SK-N-SH treated with all-trans-retinoic acid at 6 μM for 48 hours (cell line): ENCODE results near the gene SLITRK5.

Experiments
- ATAC-seq: fragments of 200-7000 bp; cut with Tn5 transposase; 3 replicates; pipeline ENCODE4 v1.9.1; 2020; ENCODE audit warnings: mild to moderate bottlenecking, moderate library complexity
- ARNTL ChIP-seq: fragments of 450-650 bp; formaldehyde crosslinking; IDR thresholded peaks from 2 replicates; pipeline ENCODE4 v1.5.0; 2020; ENCODE audit warnings: low read depth, mild to moderate bottlenecking, moderate library complexity, borderline replicate concordance
- BACH2 ChIP-seq: fragments of 250-450 bp; sonication (Bioruptor Pico); IDR thresholded peaks from 2 replicates; pipeline ENCODE4 v1.9.0; 2021; ENCODE audit warnings: mild to moderate bottlenecking, borderline replicate concordance
- CSDC2 ChIP-seq: fragments of 250-450 bp; sonication (Bioruptor Pico); IDR thresholded peaks from 2 replicates; pipeline ENCODE4 v1.5.0; 2020; ENCODE audit warnings: mild to moderate bottlenecking, moderate library complexity
- ESRRG ChIP-seq: fragments of 250-450 bp; sonication (Bioruptor Pico); IDR thresholded peaks from 2 replicates; pipeline ENCODE4 v1.6.1; 2021; ENCODE audit warnings: mild to moderate bottlenecking
- GLIS3 ChIP-seq: fragments of 250-450 bp; sonication (Bioruptor Pico); IDR thresholded peaks from 2 replicates; pipeline ENCODE4 v1.5.0; 2020; ENCODE audit warnings: mild to moderate bottlenecking, moderate library complexity
- OSR1 ChIP-seq: fragments of 250-450 bp; sonication (Bioruptor Pico); IDR thresholded peaks from 2 replicates; pipeline ENCODE4 v1.8.0; 2022; ENCODE audit warnings: moderate library complexity, mild to moderate bottlenecking, inconsistent platforms
- PPARA ChIP-seq: fragments of 250-450 bp; sonication (Bioruptor Pico); IDR thresholded peaks from 2 replicates; pipeline ENCODE4 v1.5.0; 2020; ENCODE audit warnings: mild to moderate bottlenecking, borderline replicate concordance
- TOX ChIP-seq: fragments of 250-450 bp; sonication (Bioruptor Pico); IDR thresholded peaks from 2 replicates; pipeline ENCODE4 v1.8.0; 2021; ENCODE audit warnings: mild to moderate bottlenecking, moderate library complexity, borderline replicate concordance
- ZC3H10 ChIP-seq: fragments of 250-450 bp; sonication (Bioruptor Pico); IDR thresholded peaks from 2 replicates; pipeline ENCODE4 v1.5.1; 2021; ENCODE audit warnings: mild to moderate bottlenecking, moderate library complexity
- ZNF565 ChIP-seq: fragments of 450-650 bp; formaldehyde crosslinking; conservative IDR thresholded peaks from 2 replicates; pipeline ENCODE4 v1.5.0; 2020; ENCODE audit warnings: low read depth, mild to moderate bottlenecking, moderate library complexity
- TF ChIP-seq, protein P1 (sequence below): fragments of 250-450 bp; sonication (Bioruptor Pico); IDR thresholded peaks from 2 replicates; pipeline ENCODE4 v1.8.0; 2020; ENCODE audit warnings: mild to moderate bottlenecking, moderate library complexity, borderline replicate concordance
- TF ChIP-seq, protein P2 (sequence below): fragments of 250-450 bp; sonication (Bioruptor Pico); IDR thresholded peaks from 2 replicates; pipeline ENCODE4 v1.5.1; 2020; ENCODE audit warnings: low read depth, mild to moderate bottlenecking, moderate library complexity
- TF ChIP-seq, protein P3 (sequence below): fragments of 250-450 bp; sonication (Bioruptor Pico); IDR thresholded peaks from 2 replicates; pipeline ENCODE4 v1.5.1; 2021; ENCODE audit warnings: mild to moderate bottlenecking, moderate library complexity
- TF ChIP-seq, protein P4 (sequence below): fragments of 250-450 bp; sonication (Bioruptor Pico); IDR thresholded peaks from 2 replicates; pipeline ENCODE4 v1.5.0; 2020; ENCODE audit warnings: mild to moderate bottlenecking, moderate library complexity

SLITRK5 gene

DNA sequence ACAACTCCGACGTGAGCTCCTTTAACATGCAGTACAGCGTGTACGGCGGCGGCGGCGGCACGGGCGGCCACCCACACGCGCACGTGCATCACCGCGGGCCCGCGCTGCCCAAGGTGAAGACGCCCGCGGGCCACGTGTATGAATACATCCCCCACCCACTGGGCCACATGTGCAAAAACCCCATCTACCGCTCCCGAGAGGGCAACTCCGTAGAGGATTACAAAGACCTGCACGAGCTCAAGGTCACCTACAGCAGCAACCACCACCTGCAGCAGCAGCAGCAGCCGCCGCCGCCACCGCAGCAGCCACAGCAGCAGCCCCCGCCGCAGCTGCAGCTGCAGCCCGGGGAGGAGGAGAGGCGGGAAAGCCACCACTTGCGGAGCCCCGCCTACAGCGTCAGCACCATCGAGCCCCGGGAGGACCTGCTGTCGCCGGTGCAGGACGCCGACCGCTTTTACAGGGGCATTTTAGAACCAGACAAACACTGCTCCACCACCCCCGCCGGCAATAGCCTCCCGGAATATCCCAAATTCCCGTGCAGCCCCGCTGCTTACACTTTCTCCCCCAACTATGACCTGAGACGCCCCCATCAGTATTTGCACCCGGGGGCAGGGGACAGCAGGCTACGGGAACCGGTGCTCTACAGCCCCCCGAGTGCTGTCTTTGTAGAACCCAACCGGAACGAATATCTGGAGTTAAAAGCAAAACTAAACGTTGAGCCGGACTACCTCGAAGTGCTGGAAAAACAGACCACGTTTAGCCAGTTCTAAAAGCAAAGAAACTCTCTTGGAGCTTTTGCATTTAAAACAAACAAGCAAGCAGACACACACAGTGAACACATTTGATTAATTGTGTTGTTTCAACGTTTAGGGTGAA is 6.6 kb downstream of the SLITRK5 start:
- ATAC-seq = peak; percentile 45
- TF ChIP-seq ARNTL (CRISPR knock-in tag) (no peak), BACH2 (CRISPR knock-in tag) (no peak), ZNF565 (CRISPR knock-in tag) (no peak), PPARA (CRISPR knock-in tag) (no peak), ESRRG (no peak), ZC3H10 (CRISPR knock-in tag) (no peak), GLIS3 (CRISPR knock-in tag) (no peak), TOX (CRISPR knock-in tag) (no peak)
- TF ChIP-seq, protein P1, sequence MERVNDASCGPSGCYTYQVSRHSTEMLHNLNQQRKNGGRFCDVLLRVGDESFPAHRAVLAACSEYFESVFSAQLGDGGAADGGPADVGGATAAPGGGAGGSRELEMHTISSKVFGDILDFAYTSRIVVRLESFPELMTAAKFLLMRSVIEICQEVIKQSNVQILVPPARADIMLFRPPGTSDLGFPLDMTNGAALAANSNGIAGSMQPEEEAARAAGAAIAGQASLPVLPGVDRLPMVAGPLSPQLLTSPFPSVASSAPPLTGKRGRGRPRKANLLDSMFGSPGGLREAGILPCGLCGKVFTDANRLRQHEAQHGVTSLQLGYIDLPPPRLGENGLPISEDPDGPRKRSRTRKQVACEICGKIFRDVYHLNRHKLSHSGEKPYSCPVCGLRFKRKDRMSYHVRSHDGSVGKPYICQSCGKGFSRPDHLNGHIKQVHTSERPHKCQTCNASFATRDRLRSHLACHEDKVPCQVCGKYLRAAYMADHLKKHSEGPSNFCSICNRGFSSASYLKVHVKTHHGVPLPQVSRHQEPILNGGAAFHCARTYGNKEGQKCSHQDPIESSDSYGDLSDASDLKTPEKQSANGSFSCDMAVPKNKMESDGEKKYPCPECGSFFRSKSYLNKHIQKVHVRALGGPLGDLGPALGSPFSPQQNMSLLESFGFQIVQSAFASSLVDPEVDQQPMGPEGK = no peak
- TF ChIP-seq, protein P2, sequence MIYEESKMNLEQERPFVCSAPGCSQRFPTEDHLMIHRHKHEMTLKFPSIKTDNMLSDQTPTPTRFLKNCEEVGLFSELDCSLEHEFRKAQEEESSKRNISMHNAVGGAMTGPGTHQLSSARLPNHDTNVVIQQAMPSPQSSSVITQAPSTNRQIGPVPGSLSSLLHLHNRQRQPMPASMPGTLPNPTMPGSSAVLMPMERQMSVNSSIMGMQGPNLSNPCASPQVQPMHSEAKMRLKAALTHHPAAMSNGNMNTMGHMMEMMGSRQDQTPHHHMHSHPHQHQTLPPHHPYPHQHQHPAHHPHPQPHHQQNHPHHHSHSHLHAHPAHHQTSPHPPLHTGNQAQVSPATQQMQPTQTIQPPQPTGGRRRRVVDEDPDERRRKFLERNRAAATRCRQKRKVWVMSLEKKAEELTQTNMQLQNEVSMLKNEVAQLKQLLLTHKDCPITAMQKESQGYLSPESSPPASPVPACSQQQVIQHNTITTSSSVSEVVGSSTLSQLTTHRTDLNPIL (CRISPR knock-in tag) = no peak
- TF ChIP-seq, protein P3, sequence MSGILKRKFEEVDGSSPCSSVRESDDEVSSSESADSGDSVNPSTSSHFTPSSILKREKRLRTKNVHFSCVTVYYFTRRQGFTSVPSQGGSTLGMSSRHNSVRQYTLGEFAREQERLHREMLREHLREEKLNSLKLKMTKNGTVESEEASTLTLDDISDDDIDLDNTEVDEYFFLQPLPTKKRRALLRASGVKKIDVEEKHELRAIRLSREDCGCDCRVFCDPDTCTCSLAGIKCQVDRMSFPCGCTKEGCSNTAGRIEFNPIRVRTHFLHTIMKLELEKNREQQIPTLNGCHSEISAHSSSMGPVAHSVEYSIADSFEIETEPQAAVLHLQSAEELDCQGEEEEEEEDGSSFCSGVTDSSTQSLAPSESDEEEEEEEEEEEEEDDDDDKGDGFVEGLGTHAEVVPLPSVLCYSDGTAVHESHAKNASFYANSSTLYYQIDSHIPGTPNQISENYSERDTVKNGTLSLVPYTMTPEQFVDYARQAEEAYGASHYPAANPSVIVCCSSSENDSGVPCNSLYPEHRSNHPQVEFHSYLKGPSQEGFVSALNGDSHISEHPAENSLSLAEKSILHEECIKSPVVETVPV (CRISPR knock-in tag) = no peak
- TF ChIP-seq, protein P4, sequence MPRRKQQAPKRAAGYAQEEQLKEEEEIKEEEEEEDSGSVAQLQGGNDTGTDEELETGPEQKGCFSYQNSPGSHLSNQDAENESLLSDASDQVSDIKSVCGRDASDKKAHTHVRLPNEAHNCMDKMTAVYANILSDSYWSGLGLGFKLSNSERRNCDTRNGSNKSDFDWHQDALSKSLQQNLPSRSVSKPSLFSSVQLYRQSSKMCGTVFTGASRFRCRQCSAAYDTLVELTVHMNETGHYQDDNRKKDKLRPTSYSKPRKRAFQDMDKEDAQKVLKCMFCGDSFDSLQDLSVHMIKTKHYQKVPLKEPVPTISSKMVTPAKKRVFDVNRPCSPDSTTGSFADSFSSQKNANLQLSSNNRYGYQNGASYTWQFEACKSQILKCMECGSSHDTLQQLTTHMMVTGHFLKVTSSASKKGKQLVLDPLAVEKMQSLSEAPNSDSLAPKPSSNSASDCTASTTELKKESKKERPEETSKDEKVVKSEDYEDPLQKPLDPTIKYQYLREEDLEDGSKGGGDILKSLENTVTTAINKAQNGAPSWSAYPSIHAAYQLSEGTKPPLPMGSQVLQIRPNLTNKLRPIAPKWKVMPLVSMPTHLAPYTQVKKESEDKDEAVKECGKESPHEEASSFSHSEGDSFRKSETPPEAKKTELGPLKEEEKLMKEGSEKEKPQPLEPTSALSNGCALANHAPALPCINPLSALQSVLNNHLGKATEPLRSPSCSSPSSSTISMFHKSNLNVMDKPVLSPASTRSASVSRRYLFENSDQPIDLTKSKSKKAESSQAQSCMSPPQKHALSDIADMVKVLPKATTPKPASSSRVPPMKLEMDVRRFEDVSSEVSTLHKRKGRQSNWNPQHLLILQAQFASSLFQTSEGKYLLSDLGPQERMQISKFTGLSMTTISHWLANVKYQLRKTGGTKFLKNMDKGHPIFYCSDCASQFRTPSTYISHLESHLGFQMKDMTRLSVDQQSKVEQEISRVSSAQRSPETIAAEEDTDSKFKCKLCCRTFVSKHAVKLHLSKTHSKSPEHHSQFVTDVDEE (CRISPR knock-in tag) = no peak

DNA sequence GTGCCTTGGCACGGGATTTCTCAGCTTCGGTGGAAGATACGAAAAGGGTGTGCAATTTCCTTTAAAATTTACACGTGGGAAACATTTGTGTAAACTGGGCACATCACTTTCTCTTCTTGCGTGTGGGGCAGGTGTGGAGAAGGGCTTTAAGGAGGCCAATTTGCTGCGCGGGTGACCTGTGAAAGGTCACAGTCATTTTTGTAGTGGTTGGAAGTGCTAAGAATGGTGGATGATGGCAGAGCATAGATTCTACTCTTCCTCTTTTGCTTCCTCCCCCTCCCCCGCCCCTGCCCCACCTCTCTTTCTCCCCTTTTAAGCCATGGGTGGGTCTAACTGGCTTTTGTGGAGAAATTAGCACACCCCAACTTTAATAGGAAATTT is 7.2 kb downstream of the SLITRK5 start:
- peak; percentile 25 for ATAC-seq
- no peak for TF ChIP-seq OSR1 (CRISPR knock-in tag)

DNA sequence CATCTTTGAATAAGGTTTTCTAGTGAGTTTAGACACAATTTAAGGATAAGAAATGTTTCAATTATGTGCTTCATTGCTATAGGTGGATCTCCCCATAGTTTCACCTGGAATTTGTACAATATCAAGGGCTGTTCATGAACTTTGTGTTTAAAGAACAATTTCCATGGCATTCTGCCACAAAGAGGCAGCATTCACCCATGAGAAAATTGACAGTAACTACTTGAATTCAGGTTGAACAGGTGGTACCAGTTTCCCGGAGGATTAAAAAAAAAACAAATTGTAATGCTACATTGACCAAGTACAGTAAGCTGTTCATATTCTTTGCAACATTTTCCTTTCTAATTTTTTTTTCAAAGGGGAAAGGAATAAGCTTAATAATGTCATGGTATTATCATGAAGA is 9.1 kb downstream of the SLITRK5 start:
- no peak for ATAC-seq
- TF ChIP-seq OSR1 (CRISPR knock-in tag) (no peak), GLIS3 (CRISPR knock-in tag) (no peak), ZNF565 (CRISPR knock-in tag) (no peak)

DNA sequence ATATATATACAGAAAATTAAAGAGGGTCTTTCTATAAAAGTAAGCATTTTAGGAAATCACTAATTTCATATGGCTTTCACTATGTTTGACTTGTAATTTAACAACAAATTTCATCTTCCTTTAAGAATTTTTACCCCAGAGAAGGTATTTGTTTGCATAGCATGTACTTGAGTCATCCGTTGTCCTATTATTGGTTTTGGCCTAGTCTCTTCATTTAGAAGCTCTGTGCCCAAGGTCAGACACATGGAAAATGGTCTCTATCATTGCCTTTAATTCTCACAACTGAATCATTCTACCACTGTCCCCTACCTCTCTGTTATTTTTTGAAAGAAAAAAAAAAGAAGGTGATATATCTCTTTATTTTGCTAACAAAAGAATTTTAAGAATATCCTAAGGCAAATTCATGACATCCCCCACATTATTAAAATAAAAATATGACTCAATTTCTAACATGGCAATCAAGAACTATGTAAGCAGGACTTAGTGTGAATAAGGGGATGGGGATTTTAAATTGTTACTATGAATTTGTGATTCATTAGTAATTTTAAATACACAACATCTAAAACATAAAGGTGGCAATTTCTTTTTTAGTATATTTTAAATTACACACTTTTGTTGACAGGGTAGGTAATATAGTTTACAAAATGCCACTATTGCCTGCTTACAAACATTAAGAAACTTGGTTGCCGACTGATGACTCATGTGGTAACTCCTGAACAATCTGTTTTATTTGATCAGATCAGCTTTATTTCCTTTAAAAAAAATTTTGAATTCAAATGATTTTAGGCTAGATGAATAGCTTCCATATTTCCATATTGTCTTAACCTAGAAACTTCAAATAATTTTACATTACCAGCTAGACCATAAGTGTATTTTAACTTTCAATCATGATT is 13.9 kb downstream of the SLITRK5 start:
- ATAC-seq = peak; percentile 37; the same call in 2 of the 3 replicates
- TF ChIP-seq, protein P4 (CRISPR knock-in tag) = no peak
- TF ChIP-seq CSDC2 = no peak
